GM12878 (cell line): ENCODE data around the gene CFAP54.
A peak's percentile ranks its signal among the peaks of the same experiment; 100 is the strongest.

Experiments
- CHD2 ChIP-seq: IDR thresholded peaks from 2 replicates; pipeline ENCODE4 v1.6.1; 2011; ENCODE audit warnings: low read depth, low read length, improper control_type of control experiment, borderline replicate concordance
- CREM ChIP-seq: IDR thresholded peaks from 2 replicates; pipeline ENCODE4 v1.6.1; 2014; ENCODE audit warnings: antibody characterized with exemption, low read depth
- CTCF ChIP-seq, 3 experiments: IDR thresholded peaks in 2 of 3; conservative IDR thresholded peaks in 1 of 3; 2 replicates each; pipeline ENCODE4 v1.5.1; 2011; ENCODE audit warnings: low read depth in 3 of 3, low read length in 3 of 3, mild to moderate bottlenecking in 3 of 3, control low read depth in 2 of 3, moderate library complexity in 2 of 3, inconsistent platforms in 1 of 3, mixed read lengths in 1 of 3; ENCODE audit not compliant: control insufficient read depth in 2 of 3, insufficient read depth in 1 of 3; ENCODE audit errors: extremely low read depth in 1 of 3
- CUX1 ChIP-seq: IDR thresholded peaks from 2 replicates; pipeline ENCODE4 v1.6.1; 2012; ENCODE audit warnings: improper control_type of control experiment, low read depth, low read length; ENCODE audit not compliant: insufficient replicate concordance
- E2F4 ChIP-seq: IDR thresholded peaks from 2 replicates; pipeline ENCODE4 v1.6.1; 2012; ENCODE audit warnings: low read depth, low read length, improper control_type of control experiment
- POLR2A ChIP-seq: IDR thresholded peaks from 2 replicates; pipeline ENCODE4 v1.6.1; 2011; ENCODE audit warnings: low read depth, mild to moderate bottlenecking, low read length
- POLR2AphosphoS5 ChIP-seq: IDR thresholded peaks from 2 replicates; pipeline ENCODE4 v1.6.1; 2011; ENCODE audit warnings: mild to moderate bottlenecking, low read length, inconsistent platforms
- RCOR1 ChIP-seq: conservative IDR thresholded peaks from 2 replicates; pipeline ENCODE4 v1.6.1; 2012; ENCODE audit warnings: low read depth, low read length, improper control_type of control experiment
- REST ChIP-seq: IDR thresholded peaks from 2 replicates; pipeline ENCODE4 v1.6.1; 2012; ENCODE audit warnings: mild to moderate bottlenecking, low read depth, low read length
- SPI1 ChIP-seq: IDR thresholded peaks from 2 replicates; pipeline ENCODE4 v1.6.1; 2011; ENCODE audit warnings: low read depth, mild to moderate bottlenecking, low read length, moderate library complexity, borderline replicate concordance; ENCODE audit not compliant: insufficient read depth
- SUZ12 ChIP-seq: fragments of 200-600 bp; sonication (generic); IDR thresholded peaks from one replicate; pipeline ENCODE4 v1.6.1; 2018; ENCODE audit warnings: antibody characterized with exemption, mild to moderate bottlenecking; ENCODE audit not compliant: unreplicated experiment
- YBX1 ChIP-seq: fragments of 450-650 bp; IDR thresholded peaks from 2 replicates; pipeline ENCODE4 v1.6.1; 2016; ENCODE audit warnings: antibody characterized with exemption
- ZNF687 ChIP-seq: fragments of 450-650 bp; IDR thresholded peaks from 2 replicates; pipeline ENCODE4 v1.6.1; 2017; ENCODE audit warnings: mild to moderate bottlenecking, moderate library complexity

- TF ChIP-seq CREM (no peak), SUZ12 (no peak), POLR2AphosphoS5 (no peak), CUX1 (no peak), CTCF (IDR thresholded peaks at IDR 0.05 in 2 of 3, conservative IDR thresholded peaks at IDR 0.05 in 1 of 3; ENCODE audit: control insufficient read depth in 2 of 3, extremely low read depth in 1 of 3, insufficient read depth in 1 of 3, low read depth in 3 of 3, low read length in 3 of 3) (peak in 2 of 3 experiments; percentile 17 to 34; a peak in 3 of 6 replicates), REST (no peak), POLR2A (no peak), RCOR1 (no peak), SPI1 (no peak), E2F4 (no peak), ZNF687 (no peak), YBX1 (no peak), CHD2 (no peak)
These were observed 412.7 kb downstream of the CFAP54 start for GRCh38 chr12:96902076-96902475.
